ENCODE results near the gene BICRA. TPM values are rescaled to one million over a fixed set of nuclear protein-coding genes. Genes with fewer than 3 reads are reported as not detected.

Gene BICRA
- total and polyA plus RNA-seq, 2 of the 8 experiments (the other 6 are each of a cell fraction or from before 2014, with no cell fraction given) = 1.5 to 29.2 TPM

DNA sequence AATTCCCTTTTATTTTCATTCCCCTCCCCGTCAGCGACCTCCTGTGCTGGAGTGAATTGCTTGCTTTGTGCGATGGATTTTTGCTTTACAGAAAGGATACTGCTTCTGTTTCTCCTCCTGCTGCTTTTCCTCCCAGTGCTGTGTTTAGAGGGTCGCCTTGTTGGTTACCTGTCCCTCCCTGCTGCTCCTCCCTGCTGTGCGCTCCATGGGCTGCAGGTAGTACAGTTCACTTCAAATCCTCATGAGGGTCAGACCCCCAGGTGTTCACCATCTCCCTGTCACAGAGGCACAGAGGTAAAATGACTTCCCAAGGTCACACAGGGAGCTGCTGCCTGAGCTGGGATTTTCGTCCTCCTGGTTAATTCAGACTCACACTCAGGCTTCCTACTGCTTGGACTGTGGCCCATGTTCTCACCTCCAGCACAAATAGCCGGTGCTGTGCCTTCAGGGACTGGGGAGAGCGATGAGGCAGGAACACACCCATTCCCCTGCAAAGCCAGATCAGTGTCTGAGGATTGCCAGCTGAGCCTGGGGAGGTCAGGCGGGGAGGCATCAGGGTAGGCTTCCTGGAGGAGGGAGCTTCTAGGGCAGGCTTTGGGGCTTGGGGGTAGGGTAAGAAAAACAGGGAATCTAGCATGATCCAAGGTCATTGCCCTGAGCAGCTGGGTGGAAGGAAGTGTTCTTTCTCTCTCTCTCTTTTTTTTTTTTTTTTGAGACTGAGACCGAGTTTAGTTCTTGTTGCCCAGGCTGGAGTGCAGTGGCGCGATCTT, 14.4 kb downstream of the BICRA start (continued):
- TF ChIP-seq SRF (IDR thresholded peaks at IDR 0.05; ENCODE audit: low read depth, low read length) (no peak), RAD21 (IDR thresholded peaks at IDR 0.05 in 1 of 2, conservative IDR thresholded peaks at IDR 0.05 in 1 of 2; ENCODE audit: low read depth in 2 of 2, low read length in 2 of 2) (no peak), TEAD4 (IDR thresholded peaks at IDR 0.05; ENCODE audit: low read depth, low read length) (no peak), PHF8 (conservative IDR thresholded peaks at IDR 0.05; ENCODE audit: low read depth, low read length) (no peak), KDM4A (IDR thresholded peaks at IDR 0.05; ENCODE audit: low read depth, low read length, severe bottlenecking) (no peak)

All from H1 (cell line).